Measurements from ENCODE around the gene C1orf122. TPM values are rescaled to one million over a fixed set of nuclear protein-coding genes. Genes with fewer than 3 reads are reported as not detected.

Gene C1orf122
- total and polyA plus RNA-seq, 2 of the 13 experiments (the other 11 are each of a cell fraction or from before 2014, with no cell fraction given), result 18.7 to 40.6 TPM

- no peak for TF ChIP-seq SRSF4 (IDR thresholded peaks at IDR 0.05; ENCODE audit: low read depth, low read length, poor library complexity, severe bottlenecking)
- no peak for TF ChIP-seq FLYWCH1 (CRISPR knock-in tag; IDR thresholded peaks at IDR 0.05)
- no peak for TF ChIP-seq ZNF264 (CRISPR knock-in tag; IDR thresholded peaks at IDR 0.05)
- no peak for TF ChIP-seq IKZF1 (IDR thresholded peaks at IDR 0.05)
- no peak for TF ChIP-seq HNRNPUL1 (IDR thresholded peaks at IDR 0.05; ENCODE audit: low read depth, low read length)
- TF ChIP-seq ZNF274 (CRISPR knock-in tag; IDR thresholded peaks at IDR 0.05), result peak; percentile 87; the same call in 1 of the 2 replicates
- no peak; the same call in 1 of the 2 replicates for TF ChIP-seq E2F1 (CRISPR knock-in tag; IDR thresholded peaks at IDR 0.05)
- no peak for TF ChIP-seq RERE (CRISPR knock-in tag; IDR thresholded peaks at IDR 0.05; ENCODE audit: low read depth)
- no peak for TF ChIP-seq ZFP90 (CRISPR knock-in tag; IDR thresholded peaks at IDR 0.05; ENCODE audit: borderline replicate concordance)
- TF ChIP-seq NBN (conservative IDR thresholded peaks at IDR 0.05), result no peak
- no peak for TF ChIP-seq ZNF275 (CRISPR knock-in tag; IDR thresholded peaks at IDR 0.05; ENCODE audit: borderline replicate concordance)
- no peak for TF ChIP-seq ZNF383 (CRISPR knock-in tag; IDR thresholded peaks at IDR 0.05; ENCODE audit: borderline replicate concordance)
- TF ChIP-seq DR1 (CRISPR knock-in tag; IDR thresholded peaks at IDR 0.05), result no peak; the same call in 1 of the 2 replicates
- TF ChIP-seq PRDM15 (CRISPR knock-in tag; IDR thresholded peaks at IDR 0.05), result no peak
- no peak for TF ChIP-seq ZSCAN9 (CRISPR knock-in tag; IDR thresholded peaks at IDR 0.05; ENCODE audit: borderline replicate concordance)
- peak; percentile 90; the same call in 1 of the 2 replicates for TF ChIP-seq TMF1 (CRISPR knock-in tag; IDR thresholded peaks at IDR 0.05; ENCODE audit: low read depth)
- TF ChIP-seq NR2F2 (IDR thresholded peaks at IDR 0.05; ENCODE audit: borderline replicate concordance, low read depth), result no peak
Observed at GRCh38 chr1:37793773-37794371, 13.7 kb upstream of the C1orf122 start, which contains the start of gene MANEAL (continued).
